NCI-H446 treated with DMSO at 0.1 percent for 48 hours (cell line): ENCODE measurements around the gene C6orf163.

Experiments used
- DNase-seq: peaks from one replicate; lab custom pipeline; 2025; lab: John Stamatoyannopoulos, UW

The C6orf163 gene

DNA sequence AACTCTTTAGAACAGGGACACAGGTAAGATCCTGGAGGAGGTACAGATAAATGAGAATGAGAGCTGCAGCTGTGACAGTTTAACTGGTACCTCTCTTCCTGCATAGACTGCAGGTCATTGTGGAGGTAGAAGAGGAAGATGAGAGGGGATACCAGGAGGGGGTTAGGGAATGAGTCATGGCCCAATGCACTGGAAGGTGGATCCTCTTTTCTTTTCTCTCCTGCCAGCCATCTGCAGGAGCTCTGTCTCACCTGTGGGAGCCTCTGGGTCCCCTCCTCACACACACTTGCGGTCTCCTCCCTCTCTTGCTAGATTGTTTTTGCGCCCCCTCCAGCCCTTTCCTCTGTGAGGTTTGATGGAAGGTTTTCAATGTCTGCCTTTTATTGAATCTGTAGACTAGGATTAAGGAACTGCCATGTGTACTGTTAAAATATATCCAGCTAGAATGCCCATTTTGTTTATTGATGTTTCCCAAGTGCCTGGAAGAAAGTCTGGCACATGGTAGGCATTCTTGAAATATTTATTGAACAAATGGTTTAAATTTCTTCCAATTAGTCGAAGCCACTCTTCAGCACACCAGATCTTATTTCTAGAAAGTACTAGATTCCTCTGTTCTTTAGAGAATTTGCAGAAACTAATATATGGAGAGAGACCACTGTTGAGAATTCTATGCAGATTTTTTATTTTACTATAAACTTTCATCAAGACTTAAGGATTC lies 13.0 kb downstream of the C6orf163 start:
- DNase-seq, result no peak

DNA sequence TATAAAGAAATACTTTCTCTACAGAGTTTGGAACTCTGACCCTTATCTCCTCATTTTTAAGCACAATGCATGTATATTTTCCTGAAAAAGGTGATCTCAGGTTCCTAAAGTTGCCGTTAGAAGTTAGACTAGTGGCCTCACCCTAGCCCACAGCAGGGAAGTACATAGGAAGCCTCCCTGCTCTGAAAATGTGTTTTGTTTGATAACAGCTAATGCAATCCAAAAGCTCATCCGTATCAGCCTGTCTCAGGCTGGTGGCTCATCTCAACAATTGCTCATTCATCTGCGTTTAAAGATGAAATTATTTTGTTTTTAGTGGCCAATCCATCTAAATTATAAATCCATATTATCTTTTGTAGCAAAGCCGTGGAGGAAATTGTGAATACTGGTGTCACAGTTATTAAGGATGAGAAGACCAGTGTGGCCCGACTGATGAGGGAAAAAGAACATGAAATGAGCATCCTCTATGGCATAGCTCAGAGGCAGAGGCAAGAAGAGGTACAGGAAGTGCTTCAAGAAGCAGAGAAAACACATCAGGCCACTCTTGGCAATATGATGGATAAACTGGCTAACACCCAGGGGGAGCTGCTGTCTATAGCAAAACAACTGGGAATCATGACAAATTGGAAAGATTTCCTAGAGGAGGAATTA lies 20.1 kb downstream of the C6orf163 start:
- DNase-seq, result no peak

DNA sequence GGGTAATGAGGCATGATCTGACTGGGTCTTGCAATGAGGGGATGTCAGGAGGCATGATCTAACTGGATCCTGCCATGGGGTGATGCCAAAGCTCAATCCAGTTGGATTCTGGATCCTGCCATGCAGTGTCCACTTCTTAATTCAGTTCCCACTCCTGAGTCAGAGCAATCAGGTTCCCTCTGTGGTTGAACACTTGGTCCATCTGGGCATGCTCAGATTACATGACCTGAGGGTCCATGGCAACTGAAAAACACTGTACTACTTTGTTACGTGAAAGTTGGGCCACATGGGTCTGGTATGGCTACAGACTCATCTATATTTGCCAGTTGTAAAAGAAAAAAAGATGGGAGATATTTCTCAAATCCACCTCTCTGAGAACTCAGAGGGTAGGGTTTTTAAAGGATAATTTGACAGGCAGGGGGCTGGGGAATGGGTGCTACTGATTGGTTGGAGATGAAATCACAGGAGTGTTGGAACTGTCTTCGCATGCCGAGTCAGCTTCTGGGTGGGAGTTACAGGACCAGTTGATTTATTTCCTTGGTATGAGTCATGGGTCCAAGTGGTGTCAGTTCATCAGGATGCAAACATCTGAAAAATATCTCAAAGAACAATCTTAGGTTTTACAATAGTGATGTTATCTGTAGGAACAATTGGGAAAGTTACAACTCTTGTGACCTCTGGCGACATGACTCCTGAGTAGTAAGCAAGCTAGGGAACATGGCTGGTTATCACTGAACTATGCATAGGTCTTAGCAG lies 21.6 kb downstream of the C6orf163 start:
- no peak for DNase-seq

DNA sequence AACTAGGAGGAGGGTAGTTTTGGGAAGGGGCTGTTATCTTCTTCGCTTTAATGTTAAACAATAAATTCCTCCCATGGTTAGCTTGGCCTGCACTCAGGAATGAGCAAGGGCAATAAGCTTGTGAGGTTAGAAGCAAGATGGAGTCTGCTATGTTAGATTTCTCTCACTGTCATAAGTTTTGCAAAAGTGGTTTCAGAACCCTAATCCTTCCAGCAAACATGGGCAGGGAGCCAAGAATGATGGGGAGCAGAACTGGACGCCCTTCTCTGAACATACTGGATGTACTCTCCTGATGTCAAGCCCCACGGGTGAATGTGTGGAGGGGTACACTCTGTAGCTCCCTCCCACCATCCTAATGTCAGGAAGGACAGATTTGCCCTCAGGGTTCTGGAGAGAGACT lies 22.3 kb downstream of the C6orf163 start:
- no peak for DNase-seq

DNA sequence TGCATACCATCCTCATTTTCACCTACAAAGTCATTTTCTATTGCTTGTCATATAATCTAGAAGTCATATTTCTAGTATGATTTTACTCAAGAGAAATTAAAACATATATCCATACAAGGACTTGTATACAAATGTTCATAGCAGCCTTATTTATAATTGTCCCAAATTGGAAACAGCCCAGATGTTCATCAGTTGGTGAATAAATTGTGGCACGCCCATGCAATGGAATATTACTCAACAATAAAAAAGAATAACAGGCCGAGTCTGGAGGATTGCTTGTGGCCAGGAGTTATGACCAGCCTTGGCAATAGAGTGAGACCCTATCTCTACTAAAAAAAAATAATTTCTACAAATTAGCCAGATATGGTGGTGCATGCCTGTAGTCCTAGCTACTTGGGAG lies 28.8 kb downstream of the C6orf163 start:
- no peak for DNase-seq

DNA sequence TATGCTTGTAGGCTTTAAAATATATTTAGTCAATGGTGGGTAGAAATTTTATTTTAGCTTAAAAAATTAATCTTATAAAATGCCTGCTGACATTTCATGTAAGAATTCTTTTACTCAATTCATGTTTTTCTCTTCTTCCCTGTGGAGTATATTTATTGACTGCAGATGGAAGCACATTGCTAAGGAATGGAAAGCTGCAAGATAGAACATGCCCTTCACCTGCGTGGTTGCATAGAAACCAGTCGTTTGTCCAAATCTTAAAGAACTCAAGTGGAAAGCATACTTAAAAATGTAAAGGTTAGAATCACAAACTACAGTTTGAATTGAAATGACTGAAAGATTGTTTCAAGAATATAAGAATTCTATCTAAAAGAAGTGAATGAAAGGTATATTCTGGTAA lies 30.7 kb downstream of the C6orf163 start:
- no peak for DNase-seq

DNA sequence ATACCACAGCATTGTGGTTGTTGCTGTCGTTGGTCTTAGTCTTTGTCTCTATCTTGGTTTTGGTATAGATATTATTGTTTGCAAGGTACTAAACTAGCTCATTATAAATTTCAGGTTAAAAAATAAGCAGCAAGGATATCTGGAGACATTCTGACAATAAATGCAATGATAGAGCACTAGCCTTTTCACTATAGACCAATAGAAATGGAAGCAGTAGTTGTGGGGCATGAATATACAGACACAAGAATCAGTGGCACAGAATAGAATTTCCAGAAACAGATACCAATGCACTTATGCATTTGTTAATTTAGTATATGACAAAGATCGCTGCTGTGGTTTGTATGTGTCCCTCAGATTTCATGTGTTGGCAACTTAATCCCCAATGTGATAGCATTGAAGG lies 32.0 kb downstream of the C6orf163 start:
- DNase-seq, result no peak

DNA sequence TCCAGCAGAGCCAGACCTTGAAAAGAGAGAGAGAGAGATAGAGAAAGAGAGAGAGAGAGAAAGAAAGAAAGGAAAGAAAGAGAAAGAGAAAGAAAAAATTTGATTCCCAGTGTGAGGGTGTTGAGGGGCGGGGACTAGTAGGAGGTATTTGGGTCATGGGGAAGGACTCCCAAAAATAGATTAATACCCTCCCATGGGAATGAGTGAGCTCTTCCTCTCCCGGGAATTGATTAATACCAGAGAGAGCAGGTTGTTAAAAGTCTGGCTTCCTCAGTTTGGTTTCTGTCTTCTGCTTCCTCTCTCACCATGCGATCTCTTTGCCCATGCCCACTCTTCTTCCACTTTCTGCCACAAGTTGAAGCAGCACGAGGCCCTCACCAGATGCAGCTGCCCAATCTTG lies 34.3 kb downstream of the C6orf163 start:
- no peak for DNase-seq

DNA sequence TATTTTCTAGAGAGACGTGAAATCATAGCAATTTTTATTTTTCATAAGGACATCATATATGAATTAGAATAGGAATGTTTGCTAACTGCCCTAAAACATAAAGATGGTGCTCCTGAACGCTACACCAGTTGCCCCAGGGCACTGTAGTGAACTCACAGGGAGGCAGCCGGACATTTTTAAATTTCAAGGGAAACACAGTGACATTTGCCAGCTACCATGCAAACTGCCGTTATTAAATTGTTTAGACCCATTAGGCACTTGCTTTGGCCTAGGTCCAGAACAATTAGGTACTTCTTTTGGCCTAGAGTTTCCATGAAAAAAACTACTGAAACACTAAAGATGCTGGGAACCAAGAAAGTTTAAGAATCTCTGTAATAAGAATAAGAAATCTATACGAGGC lies 38.2 kb downstream of the C6orf163 start:
- DNase-seq, result no peak

DNA sequence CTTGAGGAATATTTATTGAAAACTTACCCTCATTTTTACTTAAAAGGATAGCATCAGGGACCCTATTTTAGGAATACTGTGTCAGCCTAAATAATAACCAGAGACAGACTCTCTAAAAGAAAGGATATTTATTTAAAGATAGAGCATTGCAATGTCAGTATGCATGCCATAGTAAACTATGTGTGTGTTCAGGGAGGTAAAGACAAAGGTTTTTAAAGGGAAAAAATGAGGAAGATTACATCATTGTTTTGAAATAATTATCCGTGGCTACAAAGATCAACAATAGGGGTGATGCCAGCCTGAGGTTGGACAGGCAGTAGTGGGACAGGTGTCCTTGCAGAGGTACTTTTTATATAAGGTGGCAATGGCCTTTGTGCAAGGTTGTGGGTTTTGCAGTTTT lies 39.4 kb downstream of the C6orf163 start:
- no peak for DNase-seq

DNA sequence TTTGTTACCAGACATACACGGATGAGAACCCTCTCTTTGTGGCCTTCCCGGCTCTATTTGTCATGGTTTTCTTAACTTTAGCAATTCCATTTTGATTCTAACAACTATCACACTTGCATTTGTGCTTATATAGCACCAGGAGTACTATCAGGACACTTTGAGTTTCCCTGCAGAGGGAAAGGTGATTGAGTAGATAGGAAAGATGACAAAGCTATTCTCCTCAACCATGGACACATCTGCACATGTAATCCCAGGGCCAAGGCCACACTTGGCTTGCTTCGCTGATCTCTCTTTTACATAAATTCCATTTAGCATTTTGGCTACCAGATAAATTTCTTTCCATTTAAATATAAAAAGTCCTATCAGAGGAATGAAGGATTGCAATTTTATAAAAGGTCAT lies 39.8 kb downstream of the C6orf163 start:
- no peak for DNase-seq

DNA sequence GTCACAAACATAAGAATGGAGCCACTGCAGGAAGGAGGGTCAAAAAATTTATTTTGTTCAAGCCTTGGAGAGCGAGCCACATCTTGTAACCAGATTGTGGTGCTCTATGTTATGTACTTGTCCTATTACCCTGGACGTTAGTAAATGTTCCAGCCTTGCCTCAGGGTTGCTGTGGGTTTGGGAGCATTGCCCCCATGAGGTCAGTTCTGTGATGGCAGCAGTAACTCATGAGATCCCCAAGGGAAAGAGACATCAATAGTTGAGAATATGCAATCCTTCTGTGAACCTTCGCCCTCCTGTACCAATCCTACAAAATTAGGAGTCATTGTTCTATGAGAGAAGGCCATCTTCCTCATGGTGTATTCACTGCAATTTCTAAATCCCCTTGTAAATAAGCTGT lies 46.7 kb downstream of the C6orf163 start:
- DNase-seq, result no peak

DNA sequence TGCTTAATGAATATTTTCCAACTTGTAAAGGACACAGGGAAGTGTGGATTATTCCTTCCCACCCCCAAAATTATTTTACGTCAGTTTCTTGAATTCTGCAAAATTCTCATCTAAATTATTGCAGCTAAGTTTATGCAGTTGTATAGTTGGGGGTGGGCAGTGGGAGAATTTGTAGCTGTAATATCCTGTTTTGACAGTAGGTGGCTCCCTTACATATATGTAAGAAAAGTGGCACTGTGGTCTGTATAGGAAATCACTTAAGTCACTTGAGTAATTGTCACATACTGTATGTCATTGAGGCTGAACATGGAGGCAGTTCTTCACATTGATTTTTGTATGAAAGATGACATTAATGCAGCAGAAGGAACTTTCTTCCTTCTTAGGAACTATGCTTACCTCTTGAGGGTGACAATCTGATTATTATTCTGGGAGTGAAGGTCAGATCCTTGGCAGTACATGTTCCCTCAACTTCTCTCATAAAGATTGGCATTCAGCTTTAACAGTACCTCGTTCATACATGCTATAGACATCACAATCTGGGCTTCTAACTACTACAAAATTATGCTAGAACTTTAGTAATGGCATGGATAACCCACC lies 48.5 kb downstream of the C6orf163 start:
- DNase-seq, result peak; percentile 44

DNA sequence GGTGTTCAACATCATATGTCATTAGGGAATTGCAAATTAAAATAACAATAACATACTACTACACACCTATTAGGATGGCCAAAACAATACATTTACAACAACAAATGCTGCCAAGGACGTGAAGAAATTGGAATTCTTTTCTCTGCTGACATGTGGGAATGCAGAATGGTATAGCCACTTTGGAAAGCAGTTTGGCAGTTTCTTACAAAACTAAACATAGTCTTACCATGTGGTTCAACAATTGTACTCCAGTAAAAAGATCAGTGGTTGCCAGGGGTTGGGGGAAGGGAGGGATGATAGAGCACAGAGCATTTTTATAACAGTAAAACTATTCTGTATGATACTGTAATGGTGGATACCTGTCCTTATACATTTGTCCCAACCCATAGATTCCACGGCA lies 50.8 kb downstream of the C6orf163 start:
- no peak for DNase-seq

DNA sequence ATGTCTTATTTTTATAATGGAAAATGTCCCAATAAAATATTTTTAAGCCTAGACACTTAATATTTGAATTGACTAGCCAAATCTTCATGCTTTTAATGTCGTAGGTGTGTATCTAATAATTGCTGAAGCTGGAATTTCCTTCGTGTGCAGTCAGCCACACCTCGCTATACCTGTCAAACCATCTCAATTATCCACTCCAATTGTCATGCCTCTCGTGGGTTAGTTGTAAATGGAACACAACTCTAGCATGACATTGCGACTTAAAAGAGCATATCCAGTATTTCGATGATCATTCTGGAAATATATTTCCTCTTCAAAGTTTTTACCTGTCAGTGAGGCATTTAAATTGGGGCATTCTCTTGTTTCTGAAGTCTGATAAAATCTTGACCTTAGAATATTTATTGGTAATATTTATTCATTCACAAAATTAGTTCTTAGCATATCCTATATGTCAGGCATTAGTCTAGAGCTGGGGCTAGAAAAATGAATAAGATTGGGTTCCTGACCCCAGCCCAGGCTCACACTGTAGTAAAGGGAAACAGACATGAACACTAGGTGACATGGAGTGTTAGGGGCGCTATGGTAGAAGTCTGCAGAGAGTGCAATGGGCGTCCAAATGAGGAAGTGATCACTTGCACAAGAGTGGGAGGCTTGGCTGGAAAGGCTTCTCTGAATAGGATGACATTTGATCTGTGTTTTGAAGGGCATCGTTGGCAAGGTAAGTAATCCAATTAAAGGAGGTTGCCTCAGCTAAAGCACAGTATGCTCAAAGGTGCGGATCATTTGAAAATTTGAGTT lies 52.2 kb downstream of the C6orf163 start:
- no peak for DNase-seq

DNA sequence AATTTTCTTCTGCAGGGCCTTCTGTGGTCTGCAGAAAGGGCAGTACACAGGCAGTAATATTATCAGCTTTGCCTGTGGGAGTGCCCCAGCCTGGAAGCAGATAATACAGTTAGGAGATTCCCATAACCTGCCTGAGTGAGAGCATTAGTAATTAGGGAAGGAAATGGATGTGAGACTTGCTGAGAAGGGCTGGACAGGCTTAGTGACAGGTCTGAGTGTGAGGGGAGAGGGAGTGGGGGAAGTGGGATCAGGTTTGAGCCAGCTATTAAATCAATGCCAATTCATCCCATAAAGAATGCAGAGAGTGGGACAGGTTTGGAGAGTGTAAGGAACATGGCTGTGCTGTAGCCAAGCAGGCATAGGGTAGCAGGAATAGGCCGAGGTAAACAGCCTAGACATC lies 53.0 kb downstream of the C6orf163 start:
- no peak for DNase-seq

DNA sequence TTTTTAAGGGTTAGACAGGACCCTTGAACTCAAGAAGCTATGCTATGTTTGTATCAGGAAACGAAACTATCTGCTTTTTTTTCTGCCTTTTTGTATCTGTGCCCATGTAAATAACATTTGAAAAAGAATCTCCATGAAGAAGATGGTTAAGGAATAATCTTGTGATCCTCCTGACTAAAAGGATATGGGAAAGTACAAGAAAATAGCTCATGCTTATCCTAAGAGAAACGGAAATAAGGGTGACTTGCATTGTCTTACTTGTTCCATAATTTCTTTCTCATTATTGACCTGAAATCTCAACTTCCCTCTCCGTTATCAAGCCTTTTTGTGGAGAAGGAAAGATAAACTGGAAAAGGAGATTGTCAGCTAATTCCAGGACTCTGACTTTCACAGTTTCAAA lies 57.2 kb downstream of the C6orf163 start:
- DNase-seq, result no peak

DNA sequence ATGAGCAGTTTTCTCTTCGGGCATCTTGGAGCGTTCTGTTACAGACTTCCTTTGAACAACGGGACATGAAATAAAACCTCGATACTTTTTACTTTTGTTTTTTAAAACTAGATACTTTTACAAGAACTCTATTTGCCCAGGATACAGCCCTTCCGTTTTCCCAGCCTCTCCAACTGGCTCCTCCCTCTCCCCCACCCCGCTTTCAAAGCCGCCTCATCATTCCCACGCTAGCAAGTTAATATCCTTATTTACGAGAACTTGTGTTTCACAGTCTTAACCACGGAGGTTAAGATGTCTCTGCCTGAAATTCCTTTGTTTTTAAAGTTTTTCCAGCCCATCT lies 62.9 kb downstream of the C6orf163 start:
- DNase-seq, result no peak

DNA sequence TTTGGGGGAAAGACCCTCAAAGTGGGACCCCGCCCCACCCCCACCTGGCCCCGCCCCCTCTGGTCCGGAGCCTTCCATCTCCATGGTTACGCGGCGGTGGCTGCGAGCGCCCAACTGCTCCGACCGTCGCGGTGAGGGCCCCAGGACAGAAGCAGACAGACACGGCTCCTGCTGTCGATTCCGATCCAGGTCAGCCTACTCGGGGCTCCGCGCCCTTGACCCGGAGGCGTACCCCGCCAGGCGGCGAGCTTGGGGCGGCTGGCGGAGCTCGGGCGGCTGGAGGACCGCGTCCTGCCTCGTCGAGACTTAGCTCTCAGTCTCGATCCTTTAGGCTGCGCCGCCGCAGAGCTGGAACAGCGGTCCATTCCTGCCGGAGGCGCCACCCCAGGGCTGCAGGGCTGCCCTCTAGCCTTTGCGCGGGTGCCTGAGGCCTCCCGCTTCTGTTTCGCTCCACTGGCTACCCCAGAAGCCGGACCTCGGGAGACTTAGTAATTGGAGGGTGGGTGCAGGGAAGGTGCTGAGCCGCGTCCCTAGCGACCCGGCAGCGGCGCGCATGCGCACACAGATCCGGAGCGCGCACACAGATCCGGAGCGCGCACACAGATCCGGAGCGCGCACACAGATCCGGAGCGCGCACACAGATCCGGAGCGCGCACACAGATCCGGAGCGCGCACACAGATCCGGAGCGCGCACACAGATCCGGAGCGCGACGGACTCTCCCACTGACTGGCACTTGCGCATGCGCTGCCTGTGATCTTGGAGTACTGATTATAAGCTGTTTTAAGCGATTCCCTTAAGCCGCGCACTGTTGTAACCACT lies 63.5 kb downstream of the C6orf163 start, which contains the start of gene CFAP206:
Gene CFAP206, plus strand, starts transcription at position 72 of the 820 bp plus-strand sequence. CDS start 1,868 bp downstream, outside the sequence.
- DNase-seq, result peak; percentile 54

DNA sequence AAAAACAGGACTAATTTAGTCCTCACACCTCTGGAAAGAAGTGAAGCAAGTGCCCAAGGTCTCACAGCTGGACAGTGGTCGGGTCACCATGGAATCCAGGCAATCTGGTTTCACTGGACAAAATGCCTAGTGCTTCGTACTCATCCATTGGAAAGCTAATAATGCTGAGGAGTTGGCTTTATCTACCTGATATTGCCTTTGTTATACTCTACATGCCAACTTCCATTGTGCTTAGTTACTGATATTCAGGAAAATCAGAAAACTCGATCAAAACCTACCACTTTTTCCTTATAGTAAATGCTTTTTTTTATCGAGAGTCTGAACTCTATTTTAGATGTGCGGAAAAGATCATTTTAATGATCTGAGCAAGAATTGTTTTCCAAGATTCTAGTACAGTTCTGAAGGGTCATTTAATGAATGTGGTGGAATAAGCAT lies 64.1 kb downstream of the C6orf163 start:
- DNase-seq, result no peak
